Central memory CD8-positive, alpha-beta T cell (primary cell): ENCODE results near the gene APLN.
A peak's percentile ranks its signal among the peaks of the same experiment; 100 is the strongest.

Experiments
- ATAC-seq: fragments of 150-1000 bp; cut with Tn5 transposase; replicated peaks from 2 replicates; pipeline ENCODE4 v1.10.0; 2022; ENCODE audit warnings: mild to moderate bottlenecking, moderate FRiP score, moderate number of reproducible peaks; ENCODE audit not compliant: poor library complexity, severe bottlenecking; ENCODE audit errors: extremely low read depth
- DNase-seq, 2 donors: peaks; one replicate each; pipeline ENCODE4 v3.0.0; 2021; ENCODE audit warnings: low spot score in 2 of 2
- H3K27ac Mint-ChIP-seq: one replicate; pipeline ENCODE4 v1.8.0; 2022; ENCODE audit warnings: low read depth, mild to moderate bottlenecking, moderate library complexity, mixed read lengths
- H3K27me3 Mint-ChIP-seq: one replicate; pipeline ENCODE4 v1.8.0; 2022; ENCODE audit warnings: mixed read lengths
- H3K36me3 Mint-ChIP-seq: one replicate; pipeline ENCODE4 v1.8.0; 2022; ENCODE audit warnings: mild to moderate bottlenecking, moderate library complexity, mixed read lengths; ENCODE audit not compliant: insufficient read depth
- H3K4me1 Mint-ChIP-seq: one replicate; pipeline ENCODE4 v1.8.0; 2022; ENCODE audit warnings: mixed read lengths
- H3K4me3 Mint-ChIP-seq: one replicate; pipeline ENCODE4 v1.8.0; 2022; ENCODE audit warnings: mild to moderate bottlenecking, moderate library complexity, mixed read lengths
- H3K9me3 Mint-ChIP-seq: one replicate; pipeline ENCODE4 v1.8.0; 2022; ENCODE audit warnings: mixed read lengths

The APLN gene

GRCh38 chrX:129647418-129648410, 7.0 kb downstream of the APLN start:
- H3K36me3 Mint-ChIP-seq = no peaks in the 10 kb centered on the region
- peaks cover 2% of the 10 kb centered on the region for H3K27me3 Mint-ChIP-seq
- no peaks in the 10 kb centered on the region for H3K9me3 Mint-ChIP-seq
- H3K4me1 Mint-ChIP-seq = no peaks in the 10 kb centered on the region
- no peak for DNase-seq
- H3K4me3 Mint-ChIP-seq = no peak overlapping the region
- ATAC-seq = no peak
- H3K27ac Mint-ChIP-seq = no peak overlapping the region

GRCh38 chrX:129646566-129647417, 8.0 kb downstream of the APLN start:
- H3K4me1 Mint-ChIP-seq = no peaks in the 10 kb centered on the region
- no peaks in the 10 kb centered on the region for H3K9me3 Mint-ChIP-seq
- no peak overlapping the region for H3K4me3 Mint-ChIP-seq
- DNase-seq (no peak), ATAC-seq (no peak)
- H3K36me3 Mint-ChIP-seq = no peaks in the 10 kb centered on the region
- H3K27ac Mint-ChIP-seq = no peak overlapping the region
- H3K27me3 Mint-ChIP-seq = no peaks in the 10 kb centered on the region

DNA sequence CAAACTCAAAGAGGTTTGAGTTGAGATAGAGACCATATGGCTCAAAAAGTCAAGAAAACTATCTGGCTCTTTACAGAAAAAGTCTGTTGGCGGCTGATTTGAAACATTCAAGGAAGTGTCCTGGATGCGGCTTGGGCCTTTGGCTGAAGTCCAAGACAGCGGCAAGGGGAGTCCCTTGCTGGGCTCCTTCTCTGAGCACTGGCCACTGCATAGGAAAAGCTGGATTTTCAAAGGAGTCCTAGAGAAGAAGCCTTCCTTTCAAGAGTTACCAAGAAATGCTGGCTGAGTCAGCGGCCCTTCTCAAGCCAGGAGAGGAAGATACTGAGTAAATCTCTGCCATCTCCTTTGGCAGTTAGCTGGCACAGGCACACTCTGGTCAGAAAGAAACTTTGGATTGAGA, 12.1 kb downstream of the APLN start:
- no peaks in the 10 kb centered on the region for H3K9me3 Mint-ChIP-seq
- H3K4me3 Mint-ChIP-seq = no peak overlapping the region
- no peak overlapping the region for H3K27ac Mint-ChIP-seq
- H3K4me1 Mint-ChIP-seq = no peaks in the 10 kb centered on the region
- H3K36me3 Mint-ChIP-seq = peaks cover under 1% of the 10 kb centered on the region
- ATAC-seq = no peak
- no peaks in the 10 kb centered on the region for H3K27me3 Mint-ChIP-seq
- no peak for DNase-seq

DNA sequence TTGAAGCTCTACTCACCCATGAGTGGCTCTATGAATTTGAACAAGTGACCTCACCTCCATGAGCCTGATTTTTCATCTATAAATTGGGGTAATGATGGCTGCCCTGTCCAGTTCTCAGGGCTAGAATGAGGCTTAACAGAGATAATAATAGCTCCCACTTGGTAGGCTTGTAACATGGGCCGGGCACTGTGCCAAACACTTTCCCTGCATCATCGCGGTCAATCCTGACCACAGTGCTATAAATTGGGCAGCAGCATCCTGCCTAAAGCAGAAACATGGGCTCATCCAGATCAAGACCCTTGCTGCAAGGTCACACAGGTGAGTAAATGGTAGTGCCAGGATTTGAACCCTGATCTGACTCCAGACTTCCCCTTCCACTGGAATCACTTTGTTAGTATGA, 12.8 kb downstream of the APLN start:
- Mint-ChIP-seq H3K36me3 (peaks cover 4% of the 10 kb centered on the region), H3K9me3 (no peaks in the 10 kb centered on the region), H3K4me3 (no peak overlapping the region), H3K27me3 (no peaks in the 10 kb centered on the region), H3K27ac (no peak overlapping the region), H3K4me1 (no peaks in the 10 kb centered on the region)
- ATAC-seq (no peak), DNase-seq (no peak)

DNA sequence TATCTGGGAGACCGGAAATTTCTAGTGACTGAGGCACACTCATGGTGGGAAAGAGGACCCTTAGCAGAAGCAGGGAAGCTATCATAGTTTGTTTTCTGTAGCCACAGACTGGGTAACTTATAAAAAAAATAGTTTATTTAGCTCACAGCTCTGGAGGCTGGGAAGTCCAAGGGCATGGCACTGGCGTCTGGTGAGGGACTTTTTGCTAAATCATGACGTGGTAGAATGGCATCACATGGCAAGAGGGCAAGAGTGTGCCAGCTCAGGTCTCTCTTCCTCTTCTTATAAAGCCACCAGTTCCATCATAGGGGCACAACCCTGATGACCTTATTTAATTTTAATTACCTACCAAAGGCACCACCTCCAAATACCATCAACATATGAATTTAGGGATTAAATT, 13.3 kb downstream of the APLN start:
- Mint-ChIP-seq H3K27ac (no peak overlapping the region), H3K36me3 (peaks cover 4% of the 10 kb centered on the region), H3K4me1 (no peaks in the 10 kb centered on the region), H3K4me3 (no peak overlapping the region), H3K27me3 (no peaks in the 10 kb centered on the region), H3K9me3 (no peaks in the 10 kb centered on the region)
- DNase-seq (no peak), ATAC-seq (no peak)

GRCh38 chrX:129640737-129641136, 14.0 kb downstream of the APLN start:
- H3K4me3 Mint-ChIP-seq = no peak overlapping the region
- ATAC-seq = no peak
- no peaks in the 10 kb centered on the region for H3K4me1 Mint-ChIP-seq
- H3K27me3 Mint-ChIP-seq = no peaks in the 10 kb centered on the region
- no peak for DNase-seq
- H3K36me3 Mint-ChIP-seq = peaks cover 4% of the 10 kb centered on the region
- H3K9me3 Mint-ChIP-seq = no peaks in the 10 kb centered on the region
- no peak overlapping the region for H3K27ac Mint-ChIP-seq

GRCh38 chrX:129638917-129639316, 15.8 kb downstream of the APLN start:
- Mint-ChIP-seq H3K4me1 (no peaks in the 10 kb centered on the region), H3K27ac (no peak overlapping the region), H3K9me3 (no peaks in the 10 kb centered on the region), H3K36me3 (peaks cover 4% of the 10 kb centered on the region), H3K27me3 (no peaks in the 10 kb centered on the region), H3K4me3 (no peak overlapping the region)
- ATAC-seq (no peak), DNase-seq (no peak)

DNA sequence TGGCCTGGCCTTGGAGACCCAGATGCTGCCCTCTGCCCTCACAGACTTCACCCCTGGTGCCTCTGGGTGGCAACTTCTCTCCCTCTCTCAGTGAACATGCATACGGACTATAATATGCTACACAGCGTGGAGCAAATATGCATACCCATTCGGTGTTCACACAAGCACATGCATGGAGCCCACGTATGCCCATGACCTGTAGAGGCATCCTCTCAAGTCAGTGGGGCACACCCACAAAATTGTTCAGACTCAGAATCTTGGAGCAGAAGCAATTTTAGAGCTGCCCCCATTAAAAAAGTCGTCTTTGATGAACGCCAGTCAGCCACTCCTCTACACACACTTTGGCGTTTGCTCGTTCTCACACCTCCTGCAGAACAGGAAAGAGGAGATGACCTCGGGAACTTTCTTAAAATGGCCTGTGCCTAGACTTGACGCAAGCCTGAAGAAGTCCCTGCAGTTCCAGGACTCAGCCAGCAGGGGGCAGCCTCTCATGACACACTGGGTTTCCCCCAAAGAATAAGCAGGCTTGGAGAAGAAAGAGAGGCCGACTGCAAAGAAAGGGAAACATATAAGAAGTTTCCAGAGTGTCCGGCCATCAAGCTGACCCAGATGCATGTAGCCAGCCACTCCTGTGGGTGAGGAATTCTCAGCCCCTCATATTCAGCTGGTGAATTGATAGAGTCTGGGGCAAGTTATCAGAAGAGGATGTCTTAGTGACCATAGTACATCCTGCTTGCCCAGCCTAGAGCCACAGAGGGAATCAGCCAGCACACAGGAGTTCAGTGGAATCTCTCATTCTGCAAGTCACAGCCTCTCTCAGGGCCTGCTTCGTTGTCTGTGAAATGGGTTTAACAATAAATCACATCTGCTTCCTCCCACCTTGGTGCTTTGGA, 17.3 kb downstream of the APLN start:
- peaks cover 5% of the 10 kb centered on the region for H3K36me3 Mint-ChIP-seq
- no peak for ATAC-seq
- H3K27me3 Mint-ChIP-seq = no peaks in the 10 kb centered on the region
- H3K4me3 Mint-ChIP-seq = no peak overlapping the region
- no peak overlapping the region for H3K27ac Mint-ChIP-seq
- H3K9me3 Mint-ChIP-seq = no peaks in the 10 kb centered on the region
- DNase-seq = peak; percentile 57 to 64
- no peaks in the 10 kb centered on the region for H3K4me1 Mint-ChIP-seq

DNA sequence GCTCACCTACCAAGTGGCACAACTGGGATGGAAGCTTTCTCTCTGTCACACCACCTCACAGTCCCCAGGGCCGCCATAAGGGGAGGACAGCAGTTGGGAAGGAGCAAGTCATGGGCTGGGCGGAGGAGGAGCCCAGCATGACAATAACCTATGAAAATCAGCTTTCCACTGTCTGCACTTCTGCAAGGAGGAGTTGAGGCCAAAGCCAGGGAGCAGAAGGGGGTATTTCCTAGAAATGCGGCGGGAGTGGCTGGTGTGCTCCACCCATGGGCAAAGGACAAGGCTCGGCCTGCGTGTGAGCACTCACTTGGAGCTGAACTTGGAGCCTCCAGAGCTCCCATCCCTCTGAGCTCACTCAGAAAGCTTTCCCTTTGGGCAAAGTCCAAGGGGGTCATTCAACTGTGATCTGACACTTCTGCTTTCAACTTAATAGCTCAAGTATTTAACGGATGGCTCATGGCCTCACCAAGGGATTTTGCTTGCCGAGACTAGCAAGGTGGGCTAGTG, 18.5 kb downstream of the APLN start:
- Mint-ChIP-seq H3K9me3 (no peaks in the 10 kb centered on the region), H3K4me3 (no peak overlapping the region), H3K4me1 (no peaks in the 10 kb centered on the region), H3K27ac (no peak overlapping the region), H3K36me3 (peaks cover 5% of the 10 kb centered on the region), H3K27me3 (no peaks in the 10 kb centered on the region)
- ATAC-seq (no peak), DNase-seq (no peak)

- H3K4me1 Mint-ChIP-seq = no peaks in the 10 kb centered on the region
- no peak for DNase-seq
- peaks cover 5% of the 10 kb centered on the region for H3K36me3 Mint-ChIP-seq
- no peaks in the 10 kb centered on the region for H3K9me3 Mint-ChIP-seq
- no peak overlapping the region for H3K4me3 Mint-ChIP-seq
- no peaks in the 10 kb centered on the region for H3K27me3 Mint-ChIP-seq
- no peak for ATAC-seq
- no peak overlapping the region for H3K27ac Mint-ChIP-seq
Measured at GRCh38 chrX:129634541-129634940, 20.2 kb downstream of the APLN start.

DNA sequence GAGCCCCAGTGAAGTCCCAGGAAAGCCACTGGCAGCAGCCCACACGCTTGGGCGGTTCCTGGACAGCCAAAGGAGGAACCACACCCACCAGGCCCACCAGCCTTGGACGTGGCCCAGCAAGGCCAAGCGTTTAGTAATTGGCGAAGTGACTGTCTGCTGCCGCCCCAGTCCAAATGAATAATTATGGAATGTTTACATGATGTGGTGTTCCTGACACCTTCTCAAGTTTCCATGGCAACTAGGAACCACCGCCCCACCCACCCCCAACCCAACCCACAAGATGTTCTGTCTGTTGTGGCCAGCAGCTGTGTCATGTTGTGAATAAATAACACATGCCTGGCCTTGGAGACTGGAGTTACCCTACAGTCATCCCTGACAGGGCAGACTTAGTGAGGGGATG, 22.3 kb downstream of the APLN start:
- Mint-ChIP-seq H3K36me3 (peaks cover 2% of the 10 kb centered on the region), H3K9me3 (no peaks in the 10 kb centered on the region)
- ATAC-seq = no peak

DNA sequence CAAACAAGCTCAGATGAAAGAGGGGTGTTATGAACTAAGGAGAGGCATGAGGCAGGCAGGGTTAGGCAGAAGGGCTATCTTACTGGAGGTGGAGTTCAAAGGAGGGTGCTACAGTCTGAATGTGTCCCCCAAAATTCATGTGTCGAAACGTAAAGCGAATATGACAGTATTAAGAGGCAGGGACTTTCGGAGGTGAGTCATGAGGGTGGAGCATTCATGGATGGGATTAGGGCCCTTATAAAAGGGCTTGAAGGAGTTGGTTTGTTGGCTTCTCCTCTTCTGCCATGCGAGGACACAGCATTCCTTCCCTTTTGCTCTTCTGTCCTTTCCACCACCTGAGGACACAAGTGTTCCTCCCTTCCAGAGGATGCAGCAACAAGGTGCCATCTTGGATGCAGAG, 22.9 kb downstream of the APLN start:
- DNase-seq (no peak), ATAC-seq (no peak)
- Mint-ChIP-seq H3K27me3 (no peaks in the 10 kb centered on the region), H3K36me3 (peaks cover 1% of the 10 kb centered on the region), H3K4me1 (no peaks in the 10 kb centered on the region), H3K4me3 (no peak overlapping the region), H3K9me3 (no peaks in the 10 kb centered on the region), H3K27ac (no peak overlapping the region)

More for the DNA sequence above, 22.3 kb downstream of the APLN start:
- no peak for DNase-seq
- H3K27ac Mint-ChIP-seq = no peak overlapping the region
- H3K4me1 Mint-ChIP-seq = no peaks in the 10 kb centered on the region
- H3K4me3 Mint-ChIP-seq = no peak overlapping the region
- H3K27me3 Mint-ChIP-seq = no peaks in the 10 kb centered on the region
